Spleen (tissue), 11 donors: ENCODE data around the gene REXO5. TPM values are rescaled to one million over a fixed set of nuclear protein-coding genes. Genes with fewer than 3 reads are reported as not detected.

Experiments used
- DNase-seq: peaks from one replicate; pipeline ENCODE4 v3.0.0-alpha.2; 2020
- H3K27ac ChIP-seq, 8 donors: fragments of 200-600 bp; sonication (generic) in 7 of 8; 1 replicate in 4 of 8; 2 replicates in 4 of 8; pipeline versions ENCODE4 v1.5.0 to v1.8.0; 2016 to 2021; ENCODE audit warnings: inconsistent platforms in 4 of 8, mild to moderate bottlenecking in 4 of 8, moderate library complexity in 1 of 8
- H3K27me3 ChIP-seq, 7 donors: fragments of 200-600 bp; sonication (generic) in 6 of 7; replicated peaks in 1 of 7; 1 replicate in 4 of 7; 2 replicates in 3 of 7; pipeline versions ENCODE4 v1.5.0 to v1.8.0; 2016 to 2021; ENCODE audit warnings: inconsistent platforms in 3 of 7, mild to moderate bottlenecking in 1 of 7
- H3K36me3 ChIP-seq, 6 donors: fragments of 200-600 bp; sonication (generic) in 5 of 6; 1 replicate in 4 of 6; 2 replicates in 2 of 6; pipeline versions ENCODE4 v1.5.0 to v1.8.0; 2016 to 2021; ENCODE audit warnings: inconsistent platforms in 2 of 6
- H3K4me1 ChIP-seq, 6 donors: fragments of 200-600 bp; sonication (generic) in 5 of 6; 1 replicate in 3 of 6; 2 replicates in 3 of 6; pipeline versions ENCODE4 v1.5.0 to v1.8.0; 2016 to 2021; ENCODE audit warnings: inconsistent platforms in 3 of 6
- H3K4me3 ChIP-seq, 8 donors: fragments of 200-600 bp; sonication (generic) in 7 of 8; 1 replicate in 4 of 8; 2 replicates in 4 of 8; pipeline versions ENCODE4 v1.5.0 to v1.8.0; 2016 to 2021; ENCODE audit warnings: inconsistent platforms in 4 of 8, mild to moderate bottlenecking in 4 of 8, moderate library complexity in 2 of 8
- H3K9me3 ChIP-seq, 8 donors: fragments of 200-600 bp; sonication (generic) in 7 of 8; 1 replicate in 4 of 8; 2 replicates in 4 of 8; pipeline versions ENCODE4 v1.5.0 to v1.8.0; 2016 to 2021; ENCODE audit warnings: inconsistent platforms in 4 of 8
- POLR2A ChIP-seq, 3 donors: fragments of 450-650 bp; IDR thresholded peaks; one replicate each; pipeline ENCODE4 v1.5.1; 2017; ENCODE audit warnings: antibody characterized with exemption in 3 of 3, mild to moderate bottlenecking in 1 of 3
- POLR2AphosphoS5 ChIP-seq, 3 donors: sonication (generic); formaldehyde crosslinking; IDR thresholded peaks; one replicate each; pipeline ENCODE4 v1.5.1; 2017; ENCODE audit warnings: antibody characterized with exemption in 3 of 3
- WGBS, 5 donors: extraction: QIAGEN DNeasy Blood & Tissue Kit in 3 of 5; methylation state at CpG; one replicate each; pipeline versions ENCODE4 v1.1.5 to v1.1.7; 2013 to 2018; 5-methylcytosine and 5-hydroxymethylcytosine counted together
- intact Hi-C: fragments of 100-400 bp; cut with DNase I; formaldehyde crosslinking; loops from one replicate; pipeline ENCODE4 v1.15.0; 2023; ENCODE audit warnings: low total_unique reads
- polyA plus RNA-seq, 3 donors: library from polyadenylated mRNA; stranded (reverse); fragments of 200-250 nt; gene quantifications; one replicate each; pipeline ENCODE4 v1.2.1, GENCODE V29; 2013
- total RNA-seq, 7 donors: library from RNA; depleted of rRNA in 3 of 7; stranded (reverse); fragments of >200 nt in 3 of 7; fragmentation: NEBNext Ultra II Directional in 4 of 7; extraction: Animal tissue kit (Norgen Biotek cat#: 25700) in 4 of 7; gene quantifications; one replicate each; pipeline versions ENCODE4 v1.1.0 to v1.2.1, GENCODE V29; 2016 to 2021
- TF ChIP-seq, protein P1 (sequence below), 11 experiments: fragments of 200-600 bp in 7 of 11; fragments of 450-650 bp in 4 of 11; sonication (generic) in 4 of 11; IDR thresholded peaks in 8 of 11; conservative IDR thresholded peaks in 3 of 11; 1 replicate in 7 of 11; 2 replicates in 4 of 11; pipeline versions ENCODE4 v1.4.0 to v1.8.0; 2016 to 2021; ENCODE audit warnings: antibody characterized with exemption in 11 of 11, inconsistent platforms in 4 of 11, mild to moderate bottlenecking in 1 of 11
- donor health status: healthy with polysubstance abuse.
- donor health status: DM: no; HTN: no; CAD: no; lungs with moderate emphysema.
- donor health status: DM: no; HTN: no; CAD: no.
- donor health status: Bipolar disorder and iron deficiency.
- donor health status: healthy.
- donor health status: DM: no; HTN: no; CAD: no.
- donor health status: DM: yes; HTN: yes; CAD: no.

The REXO5 gene
- total and polyA plus RNA-seq, 10 donors = 0.46 to 3.7 (median 1.5) TPM

DNA sequence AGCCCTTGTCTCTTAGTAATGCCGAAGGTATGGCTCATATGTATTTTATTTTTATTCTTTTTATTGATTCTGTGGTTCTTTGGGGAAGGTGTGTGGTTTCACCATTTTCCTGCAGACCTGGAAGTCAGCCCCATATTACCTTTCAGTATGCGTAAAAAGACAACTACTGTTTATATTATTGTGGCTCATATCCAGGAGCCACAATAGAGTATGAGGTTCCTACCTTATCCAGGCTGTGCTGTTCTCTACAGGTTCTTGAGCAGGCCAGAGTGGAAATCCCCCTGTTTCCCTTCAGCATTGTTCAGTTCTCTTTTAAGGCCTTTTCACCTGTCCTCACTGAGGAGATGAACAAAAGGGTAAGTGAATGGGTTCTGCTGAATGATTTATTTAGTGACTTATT is 33.2 kb downstream of the REXO5 start:
- H3K4me1 ChIP-seq = peaks cover 0 to 14% (median 2%) of the 10 kb centered on the region in 6 donors
- H3K27ac ChIP-seq = no peak overlapping the region
- intact Hi-C loops = no loop called here
- H3K27me3 ChIP-seq = no peaks in the 10 kb centered on the region
- H3K36me3 ChIP-seq = peaks cover 0 to 36% (median 0%) of the 10 kb centered on the region in 6 donors
- WGBS, 5 donors = 64 to 81% (median 70%) methylated on average over 2 of the region's 2 CpGs
- peaks cover 0 to 29% (median 19%) of the 10 kb centered on the region in 8 donors for H3K9me3 ChIP-seq
- TF ChIP-seq POLR2AphosphoS5 (IDR thresholded peaks at IDR 0.05) = no peak
- TF ChIP-seq POLR2A (IDR thresholded peaks at IDR 0.05) = no peak
- TF ChIP-seq, protein P1, sequence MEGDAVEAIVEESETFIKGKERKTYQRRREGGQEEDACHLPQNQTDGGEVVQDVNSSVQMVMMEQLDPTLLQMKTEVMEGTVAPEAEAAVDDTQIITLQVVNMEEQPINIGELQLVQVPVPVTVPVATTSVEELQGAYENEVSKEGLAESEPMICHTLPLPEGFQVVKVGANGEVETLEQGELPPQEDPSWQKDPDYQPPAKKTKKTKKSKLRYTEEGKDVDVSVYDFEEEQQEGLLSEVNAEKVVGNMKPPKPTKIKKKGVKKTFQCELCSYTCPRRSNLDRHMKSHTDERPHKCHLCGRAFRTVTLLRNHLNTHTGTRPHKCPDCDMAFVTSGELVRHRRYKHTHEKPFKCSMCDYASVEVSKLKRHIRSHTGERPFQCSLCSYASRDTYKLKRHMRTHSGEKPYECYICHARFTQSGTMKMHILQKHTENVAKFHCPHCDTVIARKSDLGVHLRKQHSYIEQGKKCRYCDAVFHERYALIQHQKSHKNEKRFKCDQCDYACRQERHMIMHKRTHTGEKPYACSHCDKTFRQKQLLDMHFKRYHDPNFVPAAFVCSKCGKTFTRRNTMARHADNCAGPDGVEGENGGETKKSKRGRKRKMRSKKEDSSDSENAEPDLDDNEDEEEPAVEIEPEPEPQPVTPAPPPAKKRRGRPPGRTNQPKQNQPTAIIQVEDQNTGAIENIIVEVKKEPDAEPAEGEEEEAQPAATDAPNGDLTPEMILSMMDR (IDR thresholded peaks at IDR 0.05 in 8 of 11, conservative IDR thresholded peaks at IDR 0.05 in 3 of 11) = no peak
- DNase-seq = no peak
- H3K4me3 ChIP-seq = no peak overlapping the region

DNA sequence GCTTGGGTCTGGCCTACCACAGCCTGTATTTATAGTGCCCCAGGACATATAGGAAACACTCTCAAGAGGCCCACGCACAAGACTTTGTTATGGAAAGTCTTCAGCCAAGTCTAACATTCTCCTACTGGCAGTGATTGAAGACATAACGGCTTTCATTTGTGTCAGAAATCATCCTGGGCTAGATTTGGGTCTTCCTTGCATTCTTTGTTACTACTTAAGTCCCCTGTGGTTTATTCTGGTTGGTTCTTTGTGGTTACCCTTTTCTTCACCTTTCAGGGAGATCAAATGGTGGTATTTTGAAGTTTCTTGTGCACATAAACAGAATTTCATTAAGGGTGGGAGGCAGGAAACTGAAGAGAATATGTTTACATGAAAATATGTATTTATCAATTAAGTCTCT is 37.7 kb downstream of the REXO5 start:
- 62 to 81% (median 71%) methylated on average over 2 of the region's 2 CpGs for WGBS, 5 donors
- H3K27me3 ChIP-seq = no peaks in the 10 kb centered on the region
- no peak for DNase-seq
- no peak for TF ChIP-seq POLR2AphosphoS5 (IDR thresholded peaks at IDR 0.05)
- TF ChIP-seq POLR2A (IDR thresholded peaks at IDR 0.05) = no peak
- TF ChIP-seq, protein P1 (IDR thresholded peaks at IDR 0.05 in 8 of 11, conservative IDR thresholded peaks at IDR 0.05 in 3 of 11) = no peak
- no peaks in the 10 kb centered on the region for H3K9me3 ChIP-seq
- peaks cover 0 to 10% (median 0%) of the 10 kb centered on the region in 6 donors for H3K36me3 ChIP-seq
- H3K4me3 ChIP-seq = no peak overlapping the region
- intact Hi-C loops = no loop called here
- peaks cover 0 to 15% (median 6%) of the 10 kb centered on the region in 6 donors for H3K4me1 ChIP-seq
- H3K27ac ChIP-seq = peak overlapping the region in 3 of 8 donors; percentile 16 to 41 (median 36)

DNA sequence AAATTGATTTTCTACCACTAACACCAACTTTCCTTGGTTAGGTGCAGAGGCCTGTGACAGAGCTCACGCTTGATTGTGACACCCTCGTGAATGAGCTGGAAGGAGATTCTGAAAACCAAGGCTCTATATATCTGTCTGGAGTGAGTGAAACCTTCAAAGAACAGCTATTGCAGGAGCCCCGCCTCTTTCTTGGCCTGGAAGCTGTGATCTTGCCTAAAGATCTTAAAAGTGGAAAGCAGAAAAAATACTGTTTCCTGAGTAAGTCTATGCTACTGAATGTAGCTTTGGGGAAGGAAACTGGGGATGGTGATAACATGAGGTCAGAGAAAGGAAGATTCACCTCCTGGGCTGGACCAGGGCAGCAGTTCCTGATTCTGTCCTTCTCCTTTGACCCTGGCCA is 38.3 kb downstream of the REXO5 start:
- WGBS, 5 donors = 37 to 69% (median 44%) methylated on average over 3 of the region's 3 CpGs
- Histone ChIP-seq H3K27ac (peak overlapping the region in 3 of 8 donors; percentile 31 to 41 (median 36)), H3K4me1 (peaks cover 0 to 19% (median 6%) of the 10 kb centered on the region in 6 donors), H3K9me3 (no peaks in the 10 kb centered on the region), H3K27me3 (no peaks in the 10 kb centered on the region), H3K36me3 (peaks cover 0 to 10% (median 0%) of the 10 kb centered on the region in 6 donors), H3K4me3 (no peak overlapping the region)
- intact Hi-C loops = no loop called here
- TF ChIP-seq POLR2AphosphoS5 (IDR thresholded peaks at IDR 0.05) (no peak), POLR2A (IDR thresholded peaks at IDR 0.05) (no peak)
- TF ChIP-seq, protein P1 (IDR thresholded peaks at IDR 0.05 in 8 of 11, conservative IDR thresholded peaks at IDR 0.05 in 3 of 11) = no peak
- DNase-seq = no peak

DNA sequence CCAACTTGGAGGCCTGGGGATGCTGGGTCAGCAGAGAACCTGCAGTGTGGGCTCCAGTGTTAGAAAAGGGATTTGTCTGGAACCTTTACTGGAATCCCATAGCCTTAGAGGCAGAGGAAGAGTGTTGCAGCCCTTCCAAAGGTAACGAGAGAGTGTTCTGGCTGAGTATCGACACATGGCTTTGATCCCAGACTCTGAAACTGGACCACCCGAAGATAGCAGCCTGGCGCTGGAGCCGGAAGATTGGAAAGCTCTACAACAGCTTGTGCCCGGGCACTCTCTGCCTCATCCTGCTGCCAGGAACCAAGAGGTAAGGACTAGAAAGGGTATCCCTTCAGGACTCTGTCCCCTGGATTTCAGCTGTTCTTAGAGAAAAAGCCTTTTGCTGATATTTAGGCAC is 39.7 kb downstream of the REXO5 start:
- TF ChIP-seq POLR2AphosphoS5 (IDR thresholded peaks at IDR 0.05) (no peak), POLR2A (IDR thresholded peaks at IDR 0.05) (no peak)
- TF ChIP-seq, protein P1 (IDR thresholded peaks at IDR 0.05 in 8 of 11, conservative IDR thresholded peaks at IDR 0.05 in 3 of 11) = no peak
- peaks cover 0 to 34% (median 16%) of the 10 kb centered on the region in 6 donors for H3K4me1 ChIP-seq
- intact Hi-C loops = no loop called here
- no peak overlapping the region for H3K4me3 ChIP-seq
- no peaks in the 10 kb centered on the region for H3K9me3 ChIP-seq
- DNase-seq = no peak
- WGBS, 5 donors = 96 to 98% (median 98%) methylated on average over 6 of the region's 6 CpGs
- peaks cover 0 to 4% (median 0%) of the 10 kb centered on the region in 6 donors for H3K36me3 ChIP-seq
- H3K27me3 ChIP-seq = no peaks in the 10 kb centered on the region
- H3K27ac ChIP-seq = no peak overlapping the region
